ENCODE measurements around the gene MAMDC2. TPM values are rescaled to one million over a fixed set of nuclear protein-coding genes. Genes with fewer than 3 reads are reported as not detected.

The MAMDC2 gene
- total and polyA plus RNA-seq, 2 of the 8 experiments (the other 6 are each of a cell fraction or from before 2014, with no cell fraction given): 6.1 to 15.4 TPM

GRCh38 chr9:70054521-70054920 lies 10.9 kb downstream of the MAMDC2 start:
- no peak overlapping the region for H3K18ac ChIP-seq (ENCODE audit: extremely low read depth, low read length)
- H2BK120ac ChIP-seq (replicated peaks; ENCODE audit: low read depth, low read length): no peak overlapping the region
- no peak overlapping the region for H3K14ac ChIP-seq (ENCODE audit: insufficient read length)
- no peak overlapping the region for H3K56ac ChIP-seq (replicated peaks; ENCODE audit: insufficient read length, low read depth, low read length)
- WGBS, 2 experiments (ENCODE audit: extremely low coverage in 1 of 2, insufficient coverage in 1 of 2, insufficient read length in 1 of 2, insufficient replicate concordance in 2 of 2, low coverage in 1 of 2, low lambda C conversion rate in 2 of 2, missing lambda C conversion rate in 1 of 2): 90 to 100% methylated on average over 1 to 3 of the region's 3 CpGs
- POLR2A ChIA-PET (ENCODE audit: partially characterized antibody): interaction anchor here (1.3 to 3.5 kb wide), 2 partner anchors 10 to 12 kb away, joined by 3 to 18 read pairs; partner anchors contain the start of gene MAMDC2
- 0 out of 4 replicates have a peak, but pooled peaks cover 3 to 9% of the 10 kb centered on the region in 2 experiments for H3K9me3 ChIP-seq (ENCODE audit: insufficient read depth in 2 of 2, low read depth in 1 of 2, low read length in 1 of 2)
- H3K27me3 ChIP-seq (replicated peaks in 1 of 4; ENCODE audit: control insufficient read depth in 3 of 4, extremely low read depth in 1 of 4, insufficient read depth in 3 of 4, low read length in 3 of 4): no peaks in the 10 kb centered on the region
- H2BK5ac ChIP-seq (ENCODE audit: low read depth, low read length): no peak overlapping the region
- DNase-seq (ENCODE audit: low read depth in 1 of 2, low spot score in 2 of 2): no peak
- H3K4me3 ChIP-seq (ENCODE audit: extremely low read depth in 1 of 4, insufficient read depth in 2 of 4, low read depth in 3 of 4, low read length in 4 of 4): no peak overlapping the region
- H2BK15ac ChIP-seq (ENCODE audit: low read length): no peak overlapping the region
- no peaks in the 10 kb centered on the region; a peak in 1 of 8 replicates for H3K36me3 ChIP-seq (ENCODE audit: control insufficient read depth in 2 of 4, insufficient read depth in 4 of 4, low read length in 3 of 4)
- CTCF ChIA-PET (ENCODE audit: partially characterized antibody): interaction anchor here (0.7 to 1.4 kb wide), 5 partner anchors 21 to 84 kb away, joined by 3 to 7 read pairs (median 4); no protein-coding TSS in a partner anchor
- H3K23me2 ChIP-seq (ENCODE audit: low read depth, low read length): no peaks in the 10 kb centered on the region
- H3K23ac ChIP-seq (ENCODE audit: insufficient read length): no peak overlapping the region
- H3K9ac ChIP-seq (replicated peaks in 1 of 4; ENCODE audit: extremely low read depth in 1 of 4, low read depth in 3 of 4, low read length in 3 of 4): no peak overlapping the region
- no peak overlapping the region for H2AK5ac ChIP-seq (ENCODE audit: low read depth, low read length)
- H4K91ac ChIP-seq (replicated peaks; ENCODE audit: insufficient read length, low read length): no peak overlapping the region
- no peak overlapping the region for H3K4me2 ChIP-seq (ENCODE audit: insufficient read depth in 1 of 2, low read depth in 2 of 2, low read length in 2 of 2)
- no peak overlapping the region for H4K5ac ChIP-seq (ENCODE audit: insufficient read length, low read depth, low read length)
- FAIRE-seq: no peak
- no peak overlapping the region for H4K8ac ChIP-seq (ENCODE audit: extremely low read depth, insufficient read depth, low read length)
- no peaks in the 10 kb centered on the region for H4K20me1 ChIP-seq (replicated peaks in 1 of 2; ENCODE audit: control insufficient read depth in 1 of 2, insufficient read depth in 2 of 2, low read length in 2 of 2)
- no peaks in the 10 kb centered on the region for H3K4me1 ChIP-seq (replicated peaks in 1 of 4; ENCODE audit: control insufficient read depth in 3 of 4, insufficient read depth in 4 of 4, low read length in 3 of 4)
- H3K27ac ChIP-seq (ENCODE audit: low read depth, low read length): no peak overlapping the region
- no peak overlapping the region for H2AFZ ChIP-seq (ENCODE audit: low read length)
- H3K79me1 ChIP-seq (ENCODE audit: low read depth, low read length): no peaks in the 10 kb centered on the region
- no peaks in the 10 kb centered on the region for H3K79me2 ChIP-seq (ENCODE audit: control insufficient read depth in 1 of 2, insufficient read depth in 2 of 2, low read length in 2 of 2)
- no peak overlapping the region for H2BK12ac ChIP-seq (ENCODE audit: low read depth, low read length)
- H3K4ac ChIP-seq (replicated peaks; ENCODE audit: insufficient read length, low read depth, low read length): no peak overlapping the region
- no peak overlapping the region for H2BK20ac ChIP-seq (ENCODE audit: low read length)
- TF ChIP-seq CHD2 (IDR thresholded peaks at IDR 0.05; ENCODE audit: low read length) (no peak), EZH2 (IDR thresholded peaks at IDR 0.05; ENCODE audit: low read depth, low read length, severe bottlenecking) (no peak), SUZ12 (IDR thresholded peaks at IDR 0.05; ENCODE audit: low read length) (no peak), SIX5 (IDR thresholded peaks at IDR 0.05; ENCODE audit: low read depth, low read length) (no peak)
- TF ChIP-seq, protein P1, sequence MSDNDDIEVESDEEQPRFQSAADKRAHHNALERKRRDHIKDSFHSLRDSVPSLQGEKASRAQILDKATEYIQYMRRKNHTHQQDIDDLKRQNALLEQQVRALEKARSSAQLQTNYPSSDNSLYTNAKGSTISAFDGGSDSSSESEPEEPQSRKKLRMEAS (IDR thresholded peaks at IDR 0.05): no peak
- TF ChIP-seq, protein P2, sequence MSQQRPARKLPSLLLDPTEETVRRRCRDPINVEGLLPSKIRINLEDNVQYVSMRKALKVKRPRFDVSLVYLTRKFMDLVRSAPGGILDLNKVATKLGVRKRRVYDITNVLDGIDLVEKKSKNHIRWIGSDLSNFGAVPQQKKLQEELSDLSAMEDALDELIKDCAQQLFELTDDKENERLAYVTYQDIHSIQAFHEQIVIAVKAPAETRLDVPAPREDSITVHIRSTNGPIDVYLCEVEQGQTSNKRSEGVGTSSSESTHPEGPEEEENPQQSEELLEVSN (IDR thresholded peaks at IDR 0.05): no peak

Data from H1 (cell line).